CD4-positive, alpha-beta T cell (primary cell): ENCODE measurements around the gene ESPL1. TPM values are rescaled to one million over a fixed set of nuclear protein-coding genes. Genes with fewer than 3 reads are reported as not detected.
A peak's percentile ranks its signal among the peaks of the same experiment; 100 is the strongest.

ENCODE experiments used
- ATAC-seq: fragments of 200-7000 bp; cut with Tn5 transposase; one replicate; pipeline ENCODE4 v1.10.0; 2022; ENCODE audit warnings: mild to moderate bottlenecking; ENCODE audit not compliant: poor library complexity
- CTCF ChIA-PET: fragments of 350-600 bp; sonication (Branson Sonifier 250); formaldehyde crosslinking; loops from one replicate; lab custom pipeline; 2021; ENCODE audit warnings: antibody characterized with exemption, inconsistent platforms; lab: Charles Lee
- POLR2A ChIA-PET: fragments of 350-600 bp; sonication (Branson Sonifier 250); formaldehyde crosslinking; loops from one replicate; lab custom pipeline; 2021; ENCODE audit warnings: antibody characterized with exemption, inconsistent platforms; lab: Charles Lee
- DNase-seq, 14 experiments: peaks; one replicate each; pipeline ENCODE4 v3.0.0-alpha.2; 2013 to 2020; ENCODE audit warnings: mixed read lengths in 2 of 14
- H3K27ac ChIP-seq, 2 donors: one replicate each; pipeline versions ENCODE4 v1.5.1 to v1.7.0; 2013; ENCODE audit warnings: low read length in 2 of 2, low read depth in 1 of 2, mild to moderate bottlenecking in 1 of 2
- H3K27me3 ChIP-seq, 2 experiments: 1 replicate in 1 of 2; 2 replicates in 1 of 2; pipeline versions ENCODE4 v1.6.1 to v1.7.0; 2013; ENCODE audit warnings: low read length in 2 of 2, control low read depth in 1 of 2, mild to moderate bottlenecking in 1 of 2, moderate library complexity in 1 of 2; ENCODE audit not compliant: insufficient read depth in 2 of 2, control insufficient read depth in 1 of 2
- H3K36me3 ChIP-seq: one replicate; pipeline ENCODE4 v1.6.1; 2013; ENCODE audit warnings: low read length, control low read depth; ENCODE audit not compliant: insufficient read depth
- H3K4me1 ChIP-seq: one replicate; pipeline ENCODE4 v1.6.1; 2013; ENCODE audit warnings: low read length, control low read depth; ENCODE audit not compliant: insufficient read depth
- H3K4me3 ChIP-seq: one replicate; pipeline ENCODE4 v1.5.1; 2013; ENCODE audit warnings: mild to moderate bottlenecking, low read length, moderate library complexity
- H3K9me3 ChIP-seq, 2 experiments: 1 replicate in 1 of 2; 2 replicates in 1 of 2; pipeline versions ENCODE4 v1.6.1 to v1.7.0; 2013; ENCODE audit warnings: low read length in 2 of 2, mild to moderate bottlenecking in 2 of 2, control low read depth in 1 of 2, moderate library complexity in 1 of 2; ENCODE audit not compliant: control insufficient read depth in 1 of 2, insufficient read depth in 1 of 2
- H3K27ac Mint-ChIP-seq: one replicate; pipeline ENCODE4 v1.8.0; 2020; ENCODE audit warnings: mixed read lengths
- H3K27me3 Mint-ChIP-seq: one replicate; pipeline ENCODE4 v1.8.0; 2021; ENCODE audit warnings: mixed read lengths
- H3K36me3 Mint-ChIP-seq: one replicate; pipeline ENCODE4 v1.8.0; 2021; ENCODE audit warnings: low read depth, mixed read lengths
- H3K4me1 Mint-ChIP-seq: one replicate; pipeline ENCODE4 v1.8.0; 2021; ENCODE audit warnings: low read depth, mixed read lengths
- H3K4me3 Mint-ChIP-seq: one replicate; pipeline ENCODE4 v1.8.0; 2020; ENCODE audit warnings: mild to moderate bottlenecking, mixed read lengths
- H3K9me3 Mint-ChIP-seq: one replicate; pipeline ENCODE4 v1.8.0; 2020; ENCODE audit warnings: mixed read lengths
- CTCF ChIP-seq: fragments of 200-600 bp; IDR thresholded peaks from one replicate; pipeline ENCODE4 v1.8.0; 2022; ENCODE audit warnings: antibody characterized with exemption, mild to moderate bottlenecking
- intact Hi-C, 2 experiments: fragments of 100-400 bp; cut with DNase I in 1 of 2; cut with micrococcal nuclease in 1 of 2; formaldehyde crosslinking; loops; one replicate each; pipeline versions ENCODE4 v1.15.1 to v1.9.0; 2023 to 2025; cut with DNase I, micrococcal nuclease
- total RNA-seq, 174 experiments: library from RNA in 2 of 174; stranded (reverse) in 2 of 174; gene quantifications; one replicate each; pipeline ENCODE4 v1.2.3 and lab custom pipeline; 2021 to 2026

Gene ESPL1
- total RNA-seq, 2 experiments from 2014 or later: 0.20 to 0.71 TPM

- peak; percentile 41 for ATAC-seq
- peak overlapping the region; percentile 84 for H3K4me3 ChIP-seq
- H3K36me3 ChIP-seq: peaks cover 7% of the 10 kb centered on the region
- ChIA-PET POLR2A (interaction anchor here (0.6 to 5.5 kb wide), 17 partner anchors 9 to 245 kb away, joined by 3 to 87 read pairs (median 7); partner anchors contain the start of genes CSAD, MYG1, PFDN5 and PRR13), CTCF (interaction anchor here (0.8 to 7.6 kb wide), 11 partner anchors 10 to 273 kb away, joined by 3 to 51 read pairs (median 5); partner anchors contain the start of genes MYG1 and SP1)
- no peaks in the 10 kb centered on the region for H3K27me3 ChIP-seq
- H3K4me1 Mint-ChIP-seq: peaks cover 39% of the 10 kb centered on the region
- peak in 13 of 14 experiments; percentile 30 to 76 (median 49) for DNase-seq
- H3K4me3 Mint-ChIP-seq: peak overlapping the region; percentile 93
- no peaks in the 10 kb centered on the region for H3K27me3 Mint-ChIP-seq
- no peak for TF ChIP-seq CTCF
- peaks cover 53% of the 10 kb centered on the region for H3K4me1 ChIP-seq
- H3K27ac ChIP-seq: peak overlapping the region; percentile 78 to 87
- peaks cover 20% of the 10 kb centered on the region for H3K36me3 Mint-ChIP-seq
- H3K9me3 Mint-ChIP-seq: no peaks in the 10 kb centered on the region
- H3K9me3 ChIP-seq: no peaks in the 10 kb centered on the region
- intact Hi-C loops: loop anchor here (1.0 to 10.0 kb wide), 3 partner anchors 21 to 351 kb away; partner anchors contain the start of gene ATP5MC2 (in 1 of the 2)
- H3K27ac Mint-ChIP-seq: peak overlapping the region; percentile 88
Observed at GRCh38 chr12:53324113-53324778, 56.1 kb downstream of the ESPL1 start.

- Histone ChIP-seq H3K4me1 (peaks cover 53% of the 10 kb centered on the region), H3K36me3 (peaks cover 3% of the 10 kb centered on the region), H3K27me3 (no peaks in the 10 kb centered on the region), H3K27ac (peak overlapping the region; percentile 78 to 87), H3K4me3 (peak overlapping the region; percentile 84), H3K9me3 (no peaks in the 10 kb centered on the region)
- intact Hi-C loops: loop anchor here (1.0 to 10.0 kb wide), 4 partner anchors 20 to 350 kb away; partner anchors contain the start of genes ATP5MC2 (in 1 of the 2) and NPFF (in 1 of the 2)
- Mint-ChIP-seq H3K9me3 (no peaks in the 10 kb centered on the region), H3K36me3 (peaks cover 20% of the 10 kb centered on the region), H3K27ac (peak overlapping the region; percentile 88), H3K27me3 (no peaks in the 10 kb centered on the region), H3K4me3 (peak overlapping the region; percentile 93), H3K4me1 (peaks cover 38% of the 10 kb centered on the region)
- ChIA-PET CTCF (interaction anchor here (0.7 to 7.6 kb wide), 9 partner anchors 20 to 274 kb away, joined by 3 to 51 read pairs (median 6); partner anchors contain the start of gene SP1), POLR2A (interaction anchor here (0.6 to 5.5 kb wide), 13 partner anchors 21 to 176 kb away, joined by 3 to 87 read pairs (median 13); partner anchors contain the start of genes CSAD, ESPL1, MYG1 and PFDN5)
- ATAC-seq (peak; percentile 38), DNase-seq (peak; percentile 63 to 92 (median 80))
- peak; percentile 68 for TF ChIP-seq CTCF
Observed at GRCh38 chr12:53324779-53325510, 56.8 kb downstream of the ESPL1 start.

- peak overlapping the region; percentile 87 for H3K4me3 Mint-ChIP-seq
- Histone ChIP-seq H3K4me1 (peaks cover 50% of the 10 kb centered on the region), H3K27ac (peak overlapping the region in 1 of 2 donors; percentile 87), H3K27me3 (no peaks in the 10 kb centered on the region), H3K9me3 (no peaks in the 10 kb centered on the region), H3K4me3 (peak overlapping the region; percentile 84), H3K36me3 (no peaks in the 10 kb centered on the region)
- ATAC-seq: no peak
- peaks cover 14% of the 10 kb centered on the region for H3K36me3 Mint-ChIP-seq
- CTCF ChIA-PET: interaction anchor here (0.7 to 7.6 kb wide), 8 partner anchors 19 to 275 kb away, joined by 3 to 51 read pairs (median 5); partner anchors contain the start of gene SP1
- TF ChIP-seq CTCF: no peak
- peaks cover 32% of the 10 kb centered on the region for H3K4me1 Mint-ChIP-seq
- H3K27ac Mint-ChIP-seq: peak overlapping the region; percentile 71
- POLR2A ChIA-PET: interaction anchor here (0.6 to 5.5 kb wide), 11 partner anchors 20 to 175 kb away, joined by 3 to 87 read pairs (median 13); partner anchors contain the start of genes CSAD, ESPL1, MYG1 and PFDN5
- H3K9me3 Mint-ChIP-seq: no peaks in the 10 kb centered on the region
- intact Hi-C loops: loop anchor here in 1 of 2 experiments (5.0 to 10.0 kb wide), 2 partner anchors 182 to 349 kb away; partner anchors contain the start of genes ATP5MC2 and NPFF
- no peaks in the 10 kb centered on the region for H3K27me3 Mint-ChIP-seq
- peak in 8 of 14 experiments; percentile 6 to 53 (median 30) for DNase-seq
Observed at GRCh38 chr12:53325511-53326061, 57.5 kb downstream of the ESPL1 start.
